ENCODE results near the gene TRERF1. TPM values are rescaled to one million over a fixed set of nuclear protein-coding genes. Genes with fewer than 3 reads are reported as not detected.

TRERF1 gene
- total and polyA plus RNA-seq, 2 experiments from 2014 or later = 11.2 to 20.6 TPM

- TF ChIP-seq ZNF114 (CRISPR knock-in tag; IDR thresholded peaks at IDR 0.05) (no peak), EZH2 (IDR thresholded peaks at IDR 0.05; ENCODE audit: low read depth, unreplicated experiment) (no peak), CTCF (conservative IDR thresholded peaks at IDR 0.05; ENCODE audit: low read depth in 2 of 2) (no peak)
These were observed 185.2 kb downstream of the TRERF1 start (continued) for GRCh38 chr6:42266538-42266937.

GRCh38 chr6:42264852-42265390, 186.8 kb downstream of the TRERF1 start:
- H3K9me3 Mint-ChIP-seq = no peaks in the 10 kb centered on the region
- no peaks in the 10 kb centered on the region for H3K27me3 ChIP-seq (ENCODE audit: insufficient read depth)
- ATAC-seq (no peak), DNase-seq (ENCODE audit: low spot score) (no peak)
- H4K20me1 ChIP-seq (replicated peaks; ENCODE audit: insufficient read depth) = peaks cover 3% of the 10 kb centered on the region
- peaks cover 21% of the 10 kb centered on the region for H3K4me1 Mint-ChIP-seq
- H3K4me1 ChIP-seq (ENCODE audit: insufficient read depth) = peaks cover 9% of the 10 kb centered on the region; the same call in 1 of the 2 replicates
- no peaks in the 10 kb centered on the region for H3F3A ChIP-seq (replicated peaks; ENCODE audit: low read depth)
- peaks cover 20% of the 10 kb centered on the region for H3K27me3 Mint-ChIP-seq (ENCODE audit: insufficient read depth, low read depth, poor library complexity)
- H3K4me3 ChIP-seq = no peak overlapping the region
- no peak overlapping the region for H3K4me3 Mint-ChIP-seq
- H3K9me2 ChIP-seq (ENCODE audit: insufficient read depth) = no peaks in the 10 kb centered on the region
- H3K27ac ChIP-seq (ENCODE audit: low read depth) = no peak overlapping the region
- H2AFZ ChIP-seq = no peak overlapping the region
- H3K4me2 ChIP-seq = no peak overlapping the region
- no peak overlapping the region for H3K27ac Mint-ChIP-seq
- peaks cover 34% of the 10 kb centered on the region for H3K36me3 Mint-ChIP-seq (ENCODE audit: low read depth)
- H3K36me3 ChIP-seq (ENCODE audit: insufficient read depth) = peaks cover 5% of the 10 kb centered on the region; the same call in 1 of the 2 replicates
- no peaks in the 10 kb centered on the region for H3K79me2 ChIP-seq (replicated peaks; ENCODE audit: insufficient read depth)
- TF ChIP-seq EZH2phosphoT487 (IDR thresholded peaks at IDR 0.05; ENCODE audit: unreplicated experiment) (no peak), STAT1 (IDR thresholded peaks at IDR 0.05; ENCODE audit: unreplicated experiment) (no peak), CREB1 (CRISPR knock-in tag; IDR thresholded peaks at IDR 0.05; ENCODE audit: low read depth) (no peak), ZNF114 (CRISPR knock-in tag; IDR thresholded peaks at IDR 0.05) (no peak), ZNF331 (CRISPR knock-in tag; IDR thresholded peaks at IDR 0.05; ENCODE audit: low read depth) (no peak), POLR2AphosphoS5 (IDR thresholded peaks at IDR 0.05; ENCODE audit: low read depth) (no peak), ETS1 (IDR thresholded peaks at IDR 0.05) (no peak), NANOG (IDR thresholded peaks at IDR 0.05; ENCODE audit: borderline replicate concordance) (no peak), REST (IDR thresholded peaks at IDR 0.05; ENCODE audit: unreplicated experiment) (no peak), JUNB (IDR thresholded peaks at IDR 0.05; ENCODE audit: unreplicated experiment) (no peak), EZH2 (IDR thresholded peaks at IDR 0.05; ENCODE audit: low read depth, unreplicated experiment) (no peak), CTCF (conservative IDR thresholded peaks at IDR 0.05; ENCODE audit: low read depth in 2 of 2) (no peak)

Data from GM23338 (cell line).